Adrenal gland (tissue), 12 donors: ENCODE results near the gene LAMB4. TPM values are rescaled to one million over a fixed set of nuclear protein-coding genes. Genes with fewer than 3 reads are reported as not detected.

Experiments used
- DNase-seq, 7 donors: peaks; one replicate each; pipeline ENCODE4 v3.0.0-alpha.2; 2019 to 2020
- H3K27ac ChIP-seq, 5 donors: fragments of 200-600 bp; sonication (generic) in 4 of 5; 1 replicate in 3 of 5; 2 replicates in 2 of 5; pipeline versions ENCODE4 v1.5.1 to v1.8.0; 2016 to 2020; ENCODE audit warnings: mild to moderate bottlenecking in 1 of 5
- H3K27me3 ChIP-seq: fragments of 200-600 bp; 2 replicates; pipeline ENCODE4 v1.8.0; 2021
- H3K36me3 ChIP-seq, 2 donors: fragments of 200-600 bp; replicated peaks in 1 of 2; 1 replicate in 1 of 2; 2 replicates in 1 of 2; pipeline versions ENCODE4 v1.5.1 to v1.8.0; 2018 to 2022
- H3K4me1 ChIP-seq, 2 donors: fragments of 200-600 bp; replicated peaks in 1 of 2; 1 replicate in 1 of 2; 2 replicates in 1 of 2; pipeline versions ENCODE4 v1.5.1 to v1.8.0; 2018 to 2021
- H3K4me3 ChIP-seq, 4 donors: fragments of 200-600 bp; sonication (generic) in 3 of 4; one replicate each; pipeline ENCODE4 v1.5.1; 2016 to 2018
- H3K9me3 ChIP-seq, 3 donors: fragments of 200-600 bp; sonication (generic) in 1 of 3; replicated peaks in 1 of 3; 1 replicate in 2 of 3; 2 replicates in 1 of 3; pipeline versions ENCODE4 v1.5.1 to v1.8.0; 2016 to 2021
- POLR2A ChIP-seq, 2 donors: fragments of 450-650 bp; IDR thresholded peaks; one replicate each; pipeline ENCODE4 v1.6.1; 2017; ENCODE audit warnings: antibody characterized with exemption in 2 of 2, mild to moderate bottlenecking in 2 of 2, moderate library complexity in 1 of 2
- WGBS, 4 donors: extraction: QIAGEN DNeasy Blood & Tissue Kit in 2 of 4; methylation state at CpG; one replicate each; pipeline versions ENCODE4 v1.1.5 to v1.1.7; 2013 to 2017; 5-methylcytosine and 5-hydroxymethylcytosine counted together
- intact Hi-C, 2 donors: fragments of 100-400 bp; cut with DNase I; formaldehyde crosslinking; loops; one replicate each; pipeline versions ENCODE4 v1.14.1 to v1.15.0; 2022 to 2023
- polyA plus RNA-seq, 3 donors: library from polyadenylated mRNA; stranded (reverse); fragments of 200-250 nt in 2 of 3; fragments of 350-450 nt in 1 of 3; fragmentation: Illumina TruSeq in 1 of 3; extraction: RNeasy Lipid Tissue Mini Kit (QIAGEN cat#74804) in 1 of 3; gene quantifications; one replicate each; pipeline ENCODE4 v1.2.3, GENCODE V29; 2013 to 2014
- total RNA-seq, 9 donors: library from RNA; depleted of rRNA in 4 of 9; stranded (reverse); fragments of >200 nt in 4 of 9; fragments of 120-200 nt in 1 of 9; fragmentation: NEBNext Ultra II Directional in 1 of 9; extraction: Animal tissue kit (Norgen Biotek cat#: 25700) in 1 of 9; gene quantifications; one replicate each; pipeline versions ENCODE4 v1.1.0 to v1.2.4, GENCODE V29; 2013 to 2023
- TF ChIP-seq, protein P1 (sequence below), 6 experiments: fragments of 450-650 bp in 4 of 6; fragments of 200-600 bp in 2 of 6; sonication (generic) in 1 of 6; IDR thresholded peaks; 1 replicate in 5 of 6; 2 replicates in 1 of 6; pipeline versions ENCODE4 v1.5.1 to v1.8.0; 2016 to 2021; ENCODE audit warnings: antibody characterized with exemption in 6 of 6, mild to moderate bottlenecking in 2 of 6, moderate library complexity in 1 of 6
- donor health status: healthy with polysubstance abuse.
- donor health status: Bipolar disorder and iron deficiency.
- donor health status: DM: yes; HTN: yes; CAD: no.
- donor health status: DM: no; HTN: no; CAD: no.
- donor health status: DM: no; HTN: no; CAD: no.
- donor health status: DM: yes; HTN: yes; CAD: no.

LAMB4 gene
- total and polyA plus RNA-seq, 12 donors, result 0.12 to 1.0 (median 0.27) TPM; not detected in 5

GRCh38 chr7:108156897-108157605 is 26.9 kb upstream of the LAMB4 start:
- Histone ChIP-seq H3K4me1 (no peaks in the 10 kb centered on the region), H3K36me3 (peaks cover 0 to 4% of the 10 kb centered on the region in 2 donors), H3K27ac (no peak overlapping the region), H3K9me3 (peaks cover 0 to 4% (median 0%) of the 10 kb centered on the region in 3 donors), H3K27me3 (no peaks in the 10 kb centered on the region), H3K4me3 (no peak overlapping the region)
- DNase-seq, result no peak
- intact Hi-C loops, result no loop called here
- 76 to 88% (median 83%) methylated on average over 3 of the region's 3 CpGs for WGBS, 4 donors
- no peak for TF ChIP-seq POLR2A (IDR thresholded peaks at IDR 0.05)
- TF ChIP-seq, protein P1, sequence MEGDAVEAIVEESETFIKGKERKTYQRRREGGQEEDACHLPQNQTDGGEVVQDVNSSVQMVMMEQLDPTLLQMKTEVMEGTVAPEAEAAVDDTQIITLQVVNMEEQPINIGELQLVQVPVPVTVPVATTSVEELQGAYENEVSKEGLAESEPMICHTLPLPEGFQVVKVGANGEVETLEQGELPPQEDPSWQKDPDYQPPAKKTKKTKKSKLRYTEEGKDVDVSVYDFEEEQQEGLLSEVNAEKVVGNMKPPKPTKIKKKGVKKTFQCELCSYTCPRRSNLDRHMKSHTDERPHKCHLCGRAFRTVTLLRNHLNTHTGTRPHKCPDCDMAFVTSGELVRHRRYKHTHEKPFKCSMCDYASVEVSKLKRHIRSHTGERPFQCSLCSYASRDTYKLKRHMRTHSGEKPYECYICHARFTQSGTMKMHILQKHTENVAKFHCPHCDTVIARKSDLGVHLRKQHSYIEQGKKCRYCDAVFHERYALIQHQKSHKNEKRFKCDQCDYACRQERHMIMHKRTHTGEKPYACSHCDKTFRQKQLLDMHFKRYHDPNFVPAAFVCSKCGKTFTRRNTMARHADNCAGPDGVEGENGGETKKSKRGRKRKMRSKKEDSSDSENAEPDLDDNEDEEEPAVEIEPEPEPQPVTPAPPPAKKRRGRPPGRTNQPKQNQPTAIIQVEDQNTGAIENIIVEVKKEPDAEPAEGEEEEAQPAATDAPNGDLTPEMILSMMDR (IDR thresholded peaks at IDR 0.05), result no peak

- H3K4me1 ChIP-seq, result no peaks in the 10 kb centered on the region
- H3K4me3 ChIP-seq, result no peak overlapping the region
- intact Hi-C loops, result no loop called here
- H3K9me3 ChIP-seq, result peaks cover 0 to 4% (median 0%) of the 10 kb centered on the region in 3 donors
- DNase-seq, result no peak
- no peak overlapping the region for H3K27ac ChIP-seq
- no peaks in the 10 kb centered on the region for H3K36me3 ChIP-seq
- 74 to 81% (median 77%) methylated on average over 3 of the region's 3 CpGs for WGBS, 4 donors
- no peaks in the 10 kb centered on the region for H3K27me3 ChIP-seq
- TF ChIP-seq, protein P1 (IDR thresholded peaks at IDR 0.05), result no peak
- no peak for TF ChIP-seq POLR2A (IDR thresholded peaks at IDR 0.05)
Observed at GRCh38 chr7:108152198-108152597, 22.0 kb upstream of the LAMB4 start.

DNA sequence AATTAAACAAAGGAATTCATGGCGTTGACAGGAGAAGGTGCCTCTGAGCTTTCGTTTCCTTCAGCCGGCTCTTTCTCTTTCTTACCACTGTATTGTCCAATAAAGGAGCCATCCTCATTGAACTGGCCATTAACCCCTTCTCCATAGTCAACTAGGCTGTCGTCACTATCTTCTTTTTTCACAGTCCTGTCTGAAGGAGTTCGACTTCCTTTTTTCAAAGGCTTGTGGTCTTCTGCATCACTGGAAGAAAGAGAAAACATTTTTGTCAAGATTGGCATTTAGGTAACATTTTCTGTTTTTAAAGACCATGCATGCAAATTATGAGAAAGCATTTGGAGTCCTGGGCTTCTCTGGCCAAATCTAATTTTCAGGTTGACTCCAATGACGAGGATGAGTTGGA is 19.7 kb upstream of the LAMB4 start:
- no peaks in the 10 kb centered on the region for H3K27me3 ChIP-seq
- H3K36me3 ChIP-seq, result no peaks in the 10 kb centered on the region
- H3K4me3 ChIP-seq, result no peak overlapping the region
- intact Hi-C loops, result loop anchor here in 1 of 2 donors (10.0 kb wide), 1 partner anchor 155 kb away; no protein-coding TSS in a partner anchor
- TF ChIP-seq, protein P1 (IDR thresholded peaks at IDR 0.05), result no peak
- TF ChIP-seq POLR2A (IDR thresholded peaks at IDR 0.05), result no peak
- 71 to 78% (median 75%) methylated on average over 6 of the region's 6 CpGs for WGBS, 4 donors
- peaks cover 0 to 4% (median 0%) of the 10 kb centered on the region in 3 donors for H3K9me3 ChIP-seq
- H3K27ac ChIP-seq, result no peak overlapping the region
- no peak for DNase-seq
- no peaks in the 10 kb centered on the region for H3K4me1 ChIP-seq

GRCh38 chr7:108149119-108149518 is 19.0 kb upstream of the LAMB4 start:
- Histone ChIP-seq H3K27me3 (no peaks in the 10 kb centered on the region), H3K9me3 (peaks cover 0 to 4% (median 0%) of the 10 kb centered on the region in 3 donors), H3K27ac (no peak overlapping the region), H3K36me3 (no peaks in the 10 kb centered on the region), H3K4me3 (no peak overlapping the region), H3K4me1 (no peaks in the 10 kb centered on the region)
- no peak for TF ChIP-seq POLR2A (IDR thresholded peaks at IDR 0.05)
- TF ChIP-seq, protein P1 (IDR thresholded peaks at IDR 0.05), result no peak
- 85 to 92% (median 87%) methylated on average over 5 of the region's 5 CpGs for WGBS, 4 donors
- no peak for DNase-seq
- intact Hi-C loops, result loop anchor here in 1 of 2 donors (10.0 kb wide), 1 partner anchor 154 kb away; no protein-coding TSS in a partner anchor
